Heart left ventricle (tissue), 16 donors: ENCODE data around the gene MAGEA3. TPM values are rescaled to one million over a fixed set of nuclear protein-coding genes. Genes with fewer than 3 reads are reported as not detected.
"Not testable (repeated sequence)": the region's sequence is repeated elsewhere in the genome, so short reads cannot be mapped to it uniquely, and the experiment has no call there.

Source experiments
- ATAC-seq, 4 donors: fragments of 200-7000 bp; cut with Tn5 transposase; one replicate each; pipeline ENCODE4 v1.9.1; 2020 to 2022; ENCODE audit warnings: moderate library complexity in 4 of 4, mild to moderate bottlenecking in 3 of 4, moderate number of reproducible peaks in 1 of 4
- DNase-seq, 5 donors: peaks; one replicate each; pipeline ENCODE4 v3.0.0-alpha.2; 2020
- H3K27ac ChIP-seq, 12 donors: fragments of 200-600 bp; sonication (generic) in 4 of 12; one replicate each; pipeline versions ENCODE4 v1.5.0 to v1.8.0; 2016 to 2022; ENCODE audit warnings: mild to moderate bottlenecking in 2 of 12
- H3K27me3 ChIP-seq, 9 donors: fragments of 200-600 bp; sonication (generic) in 2 of 9; one replicate each; pipeline versions ENCODE4 v1.5.1 to v1.8.0; 2016 to 2022; ENCODE audit warnings: mild to moderate bottlenecking in 3 of 9
- H3K36me3 ChIP-seq, 9 donors: fragments of 200-600 bp; sonication (generic) in 2 of 9; one replicate each; pipeline versions ENCODE4 v1.5.0 to v1.8.0; 2018 to 2022; ENCODE audit warnings: mild to moderate bottlenecking in 2 of 9
- H3K4me1 ChIP-seq, 12 donors: fragments of 200-600 bp; sonication (generic) in 4 of 12; one replicate each; pipeline versions ENCODE4 v1.5.0 to v1.8.0; 2016 to 2022; ENCODE audit warnings: mild to moderate bottlenecking in 3 of 12
- H3K4me3 ChIP-seq, 12 donors: fragments of 200-600 bp; sonication (generic) in 4 of 12; one replicate each; pipeline versions ENCODE4 v1.5.0 to v1.8.0; 2017 to 2022; ENCODE audit warnings: mild to moderate bottlenecking in 9 of 12, moderate library complexity in 4 of 12
- H3K9me3 ChIP-seq, 12 donors: fragments of 200-600 bp; sonication (generic) in 4 of 12; one replicate each; pipeline versions ENCODE4 v1.5.0 to v1.8.0; 2016 to 2022; ENCODE audit warnings: mild to moderate bottlenecking in 1 of 12
- POLR2A ChIP-seq, 2 donors: fragments of 450-650 bp; IDR thresholded peaks; one replicate each; pipeline ENCODE4 v1.6.1; 2017; ENCODE audit warnings: antibody characterized with exemption in 2 of 2, mild to moderate bottlenecking in 2 of 2, moderate library complexity in 2 of 2
- WGBS, 4 donors: extraction: QIAGEN DNeasy Blood & Tissue Kit in 2 of 4; methylation state at CpG; one replicate each; pipeline versions ENCODE4 v1.1.5 to v1.1.7; 2013 to 2018; 5-methylcytosine and 5-hydroxymethylcytosine counted together
- intact Hi-C, 10 donors: fragments of 100-400 bp; cut with DNase I; formaldehyde crosslinking; loops; one replicate each; pipeline versions ENCODE4 v1.11.1 to v1.14.2; 2022
- polyA plus RNA-seq, 2 donors: library from polyadenylated mRNA; stranded (reverse); fragments of 200-250 nt; gene quantifications; one replicate each; pipeline ENCODE4 v1.2.3, GENCODE V29; 2013
- total RNA-seq, 9 donors: library from RNA; depleted of rRNA in 2 of 9; stranded (reverse); fragments of >200 nt in 2 of 9; fragmentation: NEBNext Ultra II Directional in 3 of 9; extraction: Animal tissue kit (Norgen Biotek cat#: 25700) in 3 of 9; gene quantifications; one replicate each; pipeline versions ENCODE4 v1.1.0 to v1.2.4, GENCODE V29; 2016 to 2023
- TF ChIP-seq, protein P1 (sequence below), 12 donors: fragments of 200-600 bp; sonication (generic) in 4 of 12; IDR thresholded peaks; one replicate each; pipeline versions ENCODE4 v1.5.0 to v1.8.0; 2018 to 2022; ENCODE audit warnings: antibody characterized with exemption in 12 of 12, mild to moderate bottlenecking in 5 of 12
- donor health status: ischemic (EF 13 %, LVEDD 7.1; RV severe dilation, severe dysfunction).
- donor health status: healthy with polysubstance abuse.
- donor health status: DM: no; HTN: yes; CAD: no.
- donor health status: DM: no; HTN: no; CAD: no.
- donor health status: ischemic (EF 25% LVEDD 6.9; RV normal size, moderate dysfunction).
- donor health status: ischemic (EF 25% LVEDD 5.7; RV mildly dilated, moderate dysfunction).
- donor health status: healthy.
- donor health status: DM: yes; HTN: yes; CAD: no.
- donor health status: ischemic (EF 35%, LVEDD 5.7; RV mildly dilated, moderate dysfunction).
- donor health status: nonischemic (EF 11% LVEDD 7.7; RV severe dilation, severe dysfunction).
- donor health status: DM: yes; HTN: yes; CAD: no.
- donor health status: PGD.
- donor health status: ischemic (EF 29% LVEDD 5.4; RV normal size, mild dysfunction).
- donor health status: nonischemic (EF 23%, LVEDD 6.1; RV moderate dilation, normal function).

The MAGEA3 gene
- total and polyA plus RNA-seq, 11 donors: not detected

DNA sequence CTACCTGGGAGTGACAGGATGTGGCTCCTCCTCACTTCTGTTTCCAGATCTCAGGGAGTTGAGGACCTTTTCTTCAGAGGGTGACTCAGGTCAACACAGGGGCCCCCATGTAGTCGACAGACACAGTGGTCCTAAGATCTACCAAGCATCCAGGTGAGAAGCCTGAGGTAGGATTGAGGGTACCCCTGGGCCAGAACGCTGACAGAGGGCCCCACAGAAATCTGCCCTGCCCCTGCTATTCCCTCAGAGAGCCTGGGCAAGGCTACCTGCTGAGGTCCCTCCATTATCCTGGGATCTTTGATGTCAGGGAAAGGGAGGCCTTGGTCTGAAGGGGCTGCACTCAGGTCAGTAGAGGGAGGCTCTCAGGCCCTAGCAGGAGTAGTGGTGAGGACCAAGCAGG lies 36.5 kb downstream of the MAGEA3 start:
- WGBS, 4 donors: 55 to 68% (median 63%) methylated on average over 2 of the region's 2 CpGs
- DNase-seq (no peak), ATAC-seq (no peak)
- H3K36me3 ChIP-seq: no peaks in the 10 kb centered on the region
- no peak overlapping the region for H3K4me3 ChIP-seq
- TF ChIP-seq, protein P1, sequence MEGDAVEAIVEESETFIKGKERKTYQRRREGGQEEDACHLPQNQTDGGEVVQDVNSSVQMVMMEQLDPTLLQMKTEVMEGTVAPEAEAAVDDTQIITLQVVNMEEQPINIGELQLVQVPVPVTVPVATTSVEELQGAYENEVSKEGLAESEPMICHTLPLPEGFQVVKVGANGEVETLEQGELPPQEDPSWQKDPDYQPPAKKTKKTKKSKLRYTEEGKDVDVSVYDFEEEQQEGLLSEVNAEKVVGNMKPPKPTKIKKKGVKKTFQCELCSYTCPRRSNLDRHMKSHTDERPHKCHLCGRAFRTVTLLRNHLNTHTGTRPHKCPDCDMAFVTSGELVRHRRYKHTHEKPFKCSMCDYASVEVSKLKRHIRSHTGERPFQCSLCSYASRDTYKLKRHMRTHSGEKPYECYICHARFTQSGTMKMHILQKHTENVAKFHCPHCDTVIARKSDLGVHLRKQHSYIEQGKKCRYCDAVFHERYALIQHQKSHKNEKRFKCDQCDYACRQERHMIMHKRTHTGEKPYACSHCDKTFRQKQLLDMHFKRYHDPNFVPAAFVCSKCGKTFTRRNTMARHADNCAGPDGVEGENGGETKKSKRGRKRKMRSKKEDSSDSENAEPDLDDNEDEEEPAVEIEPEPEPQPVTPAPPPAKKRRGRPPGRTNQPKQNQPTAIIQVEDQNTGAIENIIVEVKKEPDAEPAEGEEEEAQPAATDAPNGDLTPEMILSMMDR (IDR thresholded peaks at IDR 0.05): no peak
- no peaks in the 10 kb centered on the region for H3K9me3 ChIP-seq
- intact Hi-C loops: no loop called here
- H3K4me1 ChIP-seq: no peaks in the 10 kb centered on the region
- H3K27ac ChIP-seq: no peak overlapping the region
- H3K27me3 ChIP-seq: no peaks in the 10 kb centered on the region

DNA sequence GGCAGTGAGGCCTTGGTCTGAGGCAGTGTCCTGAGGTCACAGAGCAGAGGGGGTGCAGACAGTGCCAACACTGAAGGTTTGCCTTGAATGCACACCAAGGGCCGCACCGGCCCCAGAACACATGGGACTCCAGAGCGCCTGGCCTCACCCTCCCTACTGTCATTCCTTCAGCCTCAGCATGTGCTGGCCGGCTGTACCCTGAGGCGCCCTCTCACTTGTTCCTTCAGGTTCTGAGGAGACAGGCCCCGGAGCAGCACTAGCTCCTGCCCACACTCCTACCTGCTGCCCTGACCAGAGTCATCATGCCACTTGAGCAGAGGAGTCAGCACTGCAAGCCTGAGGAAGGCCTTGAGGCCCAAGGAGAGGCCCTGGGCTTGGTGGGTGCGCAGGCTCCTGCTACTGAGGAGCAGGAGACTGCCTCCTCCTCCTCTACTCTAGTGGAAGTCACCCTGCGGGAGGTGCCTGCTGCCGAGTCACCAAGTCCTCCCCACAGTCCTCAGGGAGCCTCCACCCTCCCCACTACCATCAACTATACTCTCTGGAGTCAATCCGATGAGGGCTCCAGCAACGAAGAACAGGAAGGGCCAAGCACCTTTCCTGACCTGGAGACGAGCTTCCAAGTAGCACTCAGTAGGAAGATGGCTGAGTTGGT lies 37.4 kb downstream of the MAGEA3 start:
- Histone ChIP-seq H3K36me3 (no peaks in the 10 kb centered on the region), H3K27me3 (no peaks in the 10 kb centered on the region), H3K4me1 (no peaks in the 10 kb centered on the region), H3K9me3 (no peaks in the 10 kb centered on the region), H3K27ac (no peak overlapping the region), H3K4me3 (no peak overlapping the region)
- 83 to 91% (median 87%) methylated on average over 7 to 12 of the region's 12 CpGs for WGBS, 4 donors
- DNase-seq (no peak), ATAC-seq (no peak)
- intact Hi-C loops: no loop called here
- TF ChIP-seq, protein P1 (IDR thresholded peaks at IDR 0.05): no peak
- TF ChIP-seq POLR2A (IDR thresholded peaks at IDR 0.05): no peak

DNA sequence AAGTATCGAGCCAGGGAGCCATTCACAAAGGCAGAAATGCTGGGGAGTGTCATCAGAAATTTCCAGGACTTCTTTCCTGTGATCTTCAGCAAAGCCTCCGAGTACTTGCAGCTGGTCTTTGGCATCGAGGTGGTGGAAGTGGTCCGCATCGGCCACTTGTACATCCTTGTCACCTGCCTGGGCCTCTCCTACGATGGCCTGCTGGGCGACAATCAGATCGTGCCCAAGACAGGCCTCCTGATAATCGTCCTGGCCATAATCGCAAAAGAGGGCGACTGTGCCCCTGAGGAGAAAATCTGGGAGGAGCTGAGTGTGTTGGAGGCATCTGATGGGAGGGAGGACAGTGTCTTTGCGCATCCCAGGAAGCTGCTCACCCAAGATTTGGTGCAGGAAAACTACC lies 37.9 kb downstream of the MAGEA3 start:
- H3K27me3 ChIP-seq, intact Hi-C loops, H3K4me1 ChIP-seq, H3K4me3 ChIP-seq, DNase-seq, H3K9me3 ChIP-seq, ATAC-seq, H3K27ac ChIP-seq, H3K36me3 ChIP-seq: not testable (repeated sequence)
- WGBS, 4 donors: 80 to 88% (median 84%) methylated on average over 12 of the region's 12 CpGs

DNA sequence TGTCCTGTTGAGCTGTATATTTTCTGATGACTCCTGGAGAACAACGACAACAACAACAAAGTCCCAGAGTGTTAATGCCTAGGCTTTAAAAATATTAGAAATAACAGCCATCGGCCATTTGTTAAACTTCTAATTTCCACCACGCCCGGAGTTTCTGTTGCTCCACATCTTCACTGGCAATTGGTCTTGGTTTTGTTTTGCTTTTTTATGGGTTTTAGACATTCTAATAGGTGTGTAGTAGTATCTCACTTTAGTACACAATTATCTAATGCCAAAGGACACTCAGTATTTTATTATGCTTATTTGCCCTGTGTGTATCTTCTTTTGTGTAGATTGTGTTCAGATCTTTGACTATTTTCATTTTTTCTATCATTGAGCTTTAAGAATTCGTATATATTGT lies 40.0 kb downstream of the MAGEA3 start:
- DNase-seq (no peak), ATAC-seq (no peak)
- H3K4me1 ChIP-seq: no peaks in the 10 kb centered on the region
- H3K27ac ChIP-seq: no peak overlapping the region
- no peak overlapping the region for H3K4me3 ChIP-seq
- 74 to 91% (median 81%) methylated on average over 5 of the region's 5 CpGs for WGBS, 4 donors
- no peaks in the 10 kb centered on the region for H3K9me3 ChIP-seq
- TF ChIP-seq, protein P1 (IDR thresholded peaks at IDR 0.05): no peak
- TF ChIP-seq POLR2A (IDR thresholded peaks at IDR 0.05): no peak
- intact Hi-C loops: no loop called here
- H3K36me3 ChIP-seq: no peaks in the 10 kb centered on the region
- H3K27me3 ChIP-seq: peaks cover 0 to 4% (median 0%) of the 10 kb centered on the region in 9 donors

Other genes starting within 250 kb of the MAGEA3 start
- gene GABRA3, start 247.5 kb upstream of the MAGEA3 start, total RNA-seq: not detected
- not detected for gene GABRA3, start 247.5 kb upstream of the MAGEA3 start, polyA plus RNA-seq
- under 1 TPM in 2 of 9 donors, not detected in 7; 0.02 to 0.04 TPM for gene GABRQ, start 60.9 kb upstream of the MAGEA3 start, total RNA-seq
- gene GABRQ, start 60.9 kb upstream of the MAGEA3 start, polyA plus RNA-seq: not detected
- not detected for gene CSAG2, start 10.5 kb downstream of the MAGEA3 start, total RNA-seq
- gene CSAG2, start 10.5 kb downstream of the MAGEA3 start, polyA plus RNA-seq: not detected
- not detected for gene MAGEA2B, start 15.8 kb downstream of the MAGEA3 start, total RNA-seq
- gene MAGEA2B, start 15.8 kb downstream of the MAGEA3 start, polyA plus RNA-seq: not detected
- not detected for gene CSAG1, start 34.9 kb downstream of the MAGEA3 start, total RNA-seq
- gene CSAG1, start 34.9 kb downstream of the MAGEA3 start, polyA plus RNA-seq: not detected
- not detected for gene MAGEA12, start 35.0 kb downstream of the MAGEA3 start, total RNA-seq
- not detected for gene MAGEA12, start 35.0 kb downstream of the MAGEA3 start, polyA plus RNA-seq
- gene MAGEA2, start 55.0 kb downstream of the MAGEA3 start, total RNA-seq: not detected
- gene MAGEA2, start 55.0 kb downstream of the MAGEA3 start, polyA plus RNA-seq: not detected
- gene CSAG3, start 60.4 kb downstream of the MAGEA3 start, total RNA-seq: not detected
- not detected for gene CSAG3, start 60.4 kb downstream of the MAGEA3 start, polyA plus RNA-seq
- not detected for gene MAGEA6, start 70.9 kb downstream of the MAGEA3 start, total RNA-seq
- not detected for gene MAGEA6, start 70.9 kb downstream of the MAGEA3 start, polyA plus RNA-seq
- gene CETN2, start 132.0 kb downstream of the MAGEA3 start, total RNA-seq: 10 to 100 TPM; 18.8 to 32.8 (median 24.7) TPM
- 10 to 100 TPM; 27.7 to 37.0 TPM for gene CETN2, start 132.0 kb downstream of the MAGEA3 start, polyA plus RNA-seq
- gene NSDHL, start 132.3 kb downstream of the MAGEA3 start, total RNA-seq: 10 to 100 TPM; 11.5 to 27.0 (median 18.0) TPM
- gene NSDHL, start 132.3 kb downstream of the MAGEA3 start, polyA plus RNA-seq: 10 to 100 TPM; 10.8 to 44.6 TPM
- gene ZNF185, start 199.3 kb downstream of the MAGEA3 start, total RNA-seq: 1 to 10 TPM in 7 of 9 donors, under 1 TPM in 2; 0.67 to 7.4 (median 1.9) TPM
- under 1 TPM; 0.42 to 0.78 TPM for gene ZNF185, start 199.3 kb downstream of the MAGEA3 start, polyA plus RNA-seq